ACHN (cell line): ENCODE results near the gene HEYL.
A peak's percentile ranks its signal among the peaks of the same experiment; 100 is the strongest.
"Not testable (repeated sequence)": the region's sequence is repeated elsewhere in the genome, so short reads cannot be mapped to it uniquely, and the experiment has no call there.

Source experiments
- DNase-seq: peaks from one replicate; pipeline ENCODE4 v3.0.0-alpha.2; 2015
- in situ Hi-C: cut with HindIII; loops from 2 replicates; pipeline ENCODE4 v1.10.0; 2017; ENCODE audit warnings: low sequenced_read_pairs, low pct_ligation_motif_present, low pct_unique_long_range_greater_than_20kb

The HEYL gene

DNA sequence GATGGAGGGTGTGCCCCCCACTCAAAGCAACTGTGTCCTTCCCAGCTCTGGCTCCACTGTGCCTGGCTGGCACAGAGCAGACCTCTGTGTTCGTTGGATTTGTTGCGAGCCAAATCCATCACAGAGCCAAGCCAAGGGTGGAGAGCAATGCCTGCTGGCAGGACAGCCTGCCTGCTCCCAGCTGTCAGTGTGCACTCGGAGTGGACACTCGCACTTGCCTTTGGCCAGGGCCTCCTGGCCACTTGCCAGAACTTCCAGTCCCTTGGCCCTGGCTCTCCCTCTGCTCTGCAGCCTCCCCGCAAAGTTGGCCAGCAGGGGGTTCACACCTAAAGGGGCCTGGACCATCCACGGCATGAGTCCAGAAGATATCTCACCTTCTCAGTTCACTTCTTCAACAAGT, 16.4 kb downstream of the HEYL start:
- in situ Hi-C loops: no loop called here
- DNase-seq: no peak

DNA sequence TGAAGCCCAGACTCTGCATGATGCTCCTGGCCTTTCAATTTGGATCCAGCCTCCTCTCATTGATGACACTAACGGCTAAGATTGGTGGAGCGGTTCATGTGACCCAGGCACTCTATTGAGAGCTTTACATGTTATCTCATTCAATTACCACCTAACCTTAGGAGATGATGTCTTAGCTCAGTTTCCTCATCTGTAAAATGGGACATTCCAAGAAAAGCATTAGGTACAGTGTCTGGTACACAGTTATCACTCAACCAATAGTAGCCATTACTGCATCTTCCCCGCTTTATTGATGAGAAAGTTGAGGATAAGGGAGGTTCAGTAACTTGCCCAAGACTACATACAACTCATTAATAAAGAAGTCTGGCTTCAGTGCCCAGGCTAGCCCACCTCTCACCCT, 17.0 kb downstream of the HEYL start:
- in situ Hi-C loops: no loop called here
- DNase-seq: no peak

GRCh38 chr1:39620659-39621165, 18.7 kb downstream of the HEYL start:
- in situ Hi-C loops: no loop called here
- DNase-seq: no peak

DNA sequence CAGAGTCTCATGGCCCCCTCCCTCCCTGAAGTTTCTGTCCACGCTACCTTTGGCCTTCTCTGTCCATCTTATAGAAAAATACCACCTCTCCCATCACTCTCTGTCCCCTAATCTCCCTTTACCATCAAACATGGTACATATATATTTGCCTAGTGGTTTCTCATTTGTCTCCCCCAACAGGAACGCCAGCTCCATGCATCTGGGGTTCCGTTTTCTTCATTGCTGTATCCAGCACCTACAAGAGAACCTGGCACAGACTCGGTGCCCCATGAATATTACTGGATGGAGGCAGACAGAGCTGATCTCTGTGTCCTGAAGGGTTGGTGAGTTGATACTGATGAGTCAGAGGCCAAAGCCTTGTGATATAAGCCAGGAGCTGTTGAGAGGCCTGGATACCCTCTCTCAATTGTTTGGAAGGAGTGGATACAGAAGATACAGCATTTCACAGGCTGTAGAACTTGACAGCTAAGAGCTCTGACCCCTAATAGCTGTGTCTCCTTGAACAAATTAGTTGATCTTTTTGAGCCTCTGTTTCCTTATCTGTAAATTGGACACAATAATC, 21.9 kb downstream of the HEYL start:
- no peak for DNase-seq
- in situ Hi-C loops: no loop called here

- in situ Hi-C loops: no loop called here
- DNase-seq: no peak
These were observed 24.3 kb downstream of the HEYL start for GRCh38 chr1:39615086-39615673.

GRCh38 chr1:39614488-39614887, 25.0 kb downstream of the HEYL start:
- in situ Hi-C loops: no loop called here
- DNase-seq: no peak

GRCh38 chr1:39613250-39613649, 26.2 kb downstream of the HEYL start:
- in situ Hi-C loops: no loop called here
- no peak for DNase-seq

- peak; percentile 39 for DNase-seq
- in situ Hi-C loops: no loop called here
These were observed 29.7 kb downstream of the HEYL start for GRCh38 chr1:39609618-39610331.

- in situ Hi-C loops: no loop called here
- DNase-seq: no peak
These were observed 30.5 kb downstream of the HEYL start for GRCh38 chr1:39608921-39609320.

- DNase-seq, in situ Hi-C loops: not testable (repeated sequence)
These were observed 35.8 kb downstream of the HEYL start for GRCh38 chr1:39603677-39604076.

DNA sequence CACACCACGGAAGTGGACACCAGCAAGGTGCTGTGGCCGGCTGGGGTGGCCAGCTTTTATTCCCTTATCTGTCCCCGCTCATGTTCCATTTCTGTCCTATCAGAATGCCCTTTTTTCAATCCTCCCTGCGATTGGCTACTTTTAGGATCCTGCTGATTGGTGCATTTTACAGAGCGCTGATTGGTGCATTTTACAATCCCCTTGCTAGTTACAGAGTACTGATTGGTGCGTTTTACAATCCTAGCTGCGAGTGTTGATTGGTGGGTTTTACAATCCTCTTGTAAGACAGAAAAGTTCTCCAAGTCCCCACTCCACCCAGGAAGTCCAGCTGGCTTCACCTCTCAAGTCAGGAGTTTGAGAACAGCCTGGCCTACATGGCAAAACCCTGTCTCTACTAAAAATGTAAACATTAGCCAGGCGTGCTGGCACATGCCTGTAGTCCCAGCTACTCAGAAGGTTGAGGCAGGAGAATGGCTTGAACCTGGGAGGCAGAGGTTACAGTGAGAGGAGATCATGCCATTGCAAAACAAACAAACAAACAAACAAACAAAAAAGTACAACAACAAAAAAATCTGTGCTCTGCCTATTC, 37.7 kb downstream of the HEYL start:
- in situ Hi-C loops: not testable (repeated sequence)

GRCh38 chr1:39596163-39596562, 43.3 kb downstream of the HEYL start:
- in situ Hi-C loops: no loop called here
- no peak for DNase-seq

More for the DNA sequence above, 37.7 kb downstream of the HEYL start:
- not testable (repeated sequence) for DNase-seq

DNA sequence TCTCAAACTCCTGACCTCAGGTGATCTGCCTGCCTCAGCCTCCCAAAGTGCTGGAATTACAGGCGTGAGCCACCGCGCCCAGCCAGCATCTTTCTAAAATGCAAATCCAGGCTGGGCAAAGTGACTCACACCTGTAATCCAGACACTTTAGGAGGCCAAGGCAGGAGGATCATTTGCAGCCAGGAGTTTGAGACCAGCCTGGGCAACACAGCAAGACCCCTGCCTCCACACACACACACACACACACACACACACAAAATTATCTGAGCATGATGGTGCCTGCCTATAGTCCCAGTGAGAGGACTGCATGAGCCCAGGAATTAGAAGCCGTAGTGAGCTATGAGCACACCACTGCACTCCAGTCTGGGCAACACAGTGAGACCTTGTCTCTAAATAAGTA, 46.1 kb downstream of the HEYL start:
- in situ Hi-C loops: no loop called here
- DNase-seq: no peak

GRCh38 chr1:39592069-39592468, 47.4 kb downstream of the HEYL start:
- DNase-seq: no peak

DNA sequence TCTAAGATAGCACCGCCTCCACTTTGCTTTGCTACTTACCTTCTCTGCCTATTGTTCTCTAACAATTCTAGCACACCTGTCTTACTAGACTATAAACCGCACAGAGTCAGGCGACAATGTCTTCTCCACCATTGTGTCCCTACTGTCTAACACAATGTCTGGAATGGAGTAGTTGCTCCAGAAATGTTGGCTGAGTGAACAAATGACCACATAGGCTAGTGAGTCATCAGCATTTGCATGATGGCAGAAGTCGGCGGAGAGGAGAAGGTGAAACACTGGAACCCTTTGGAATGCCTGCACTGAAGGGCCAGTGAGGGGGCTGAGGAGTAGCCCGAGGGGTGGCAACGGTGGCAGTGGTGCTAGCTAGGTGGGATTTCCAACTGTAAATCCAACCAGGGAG, 48.9 kb downstream of the HEYL start:
- in situ Hi-C loops: no loop called here
- DNase-seq: no peak

More at GRCh38 chr1:39592069-39592468, 47.4 kb downstream of the HEYL start:
- in situ Hi-C loops: no loop called here

- in situ Hi-C loops: no loop called here
- no peak for DNase-seq
These were observed 53.5 kb downstream of the HEYL start for GRCh38 chr1:39585933-39586332.

DNA sequence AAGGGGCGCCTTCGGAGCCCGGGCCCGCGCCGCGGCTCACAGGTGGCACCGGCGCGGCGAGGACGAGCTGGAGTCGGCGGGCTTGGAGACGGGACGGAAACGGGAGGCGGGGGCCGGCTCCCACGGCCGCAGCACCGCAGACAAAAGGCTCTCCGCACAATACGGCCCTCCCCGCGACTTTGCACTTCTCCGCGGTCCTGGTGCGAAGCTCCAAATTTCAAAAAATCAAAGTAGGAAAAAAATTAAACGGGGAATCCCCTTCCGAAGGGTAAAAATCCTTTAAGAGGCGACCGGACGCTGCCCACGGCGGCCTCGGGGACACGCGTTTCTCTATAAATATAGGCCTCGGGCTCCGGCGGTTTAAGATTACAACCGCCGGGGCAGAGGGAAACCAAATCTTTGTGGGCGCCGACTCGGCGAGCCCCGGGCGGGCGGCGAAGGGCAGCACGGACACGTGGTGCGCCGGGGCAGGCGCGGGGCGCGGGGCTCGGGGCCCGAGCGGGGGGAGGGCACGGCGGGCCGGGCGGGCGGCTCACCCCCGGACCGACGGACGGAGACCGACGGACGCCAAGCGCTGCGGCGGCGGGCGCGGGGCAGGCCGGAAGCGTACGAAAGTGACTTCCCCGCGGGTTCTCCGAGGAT, 63.3 kb downstream of the HEYL start:
- DNase-seq: peak; percentile 22
- in situ Hi-C loops: no loop called here

DNA sequence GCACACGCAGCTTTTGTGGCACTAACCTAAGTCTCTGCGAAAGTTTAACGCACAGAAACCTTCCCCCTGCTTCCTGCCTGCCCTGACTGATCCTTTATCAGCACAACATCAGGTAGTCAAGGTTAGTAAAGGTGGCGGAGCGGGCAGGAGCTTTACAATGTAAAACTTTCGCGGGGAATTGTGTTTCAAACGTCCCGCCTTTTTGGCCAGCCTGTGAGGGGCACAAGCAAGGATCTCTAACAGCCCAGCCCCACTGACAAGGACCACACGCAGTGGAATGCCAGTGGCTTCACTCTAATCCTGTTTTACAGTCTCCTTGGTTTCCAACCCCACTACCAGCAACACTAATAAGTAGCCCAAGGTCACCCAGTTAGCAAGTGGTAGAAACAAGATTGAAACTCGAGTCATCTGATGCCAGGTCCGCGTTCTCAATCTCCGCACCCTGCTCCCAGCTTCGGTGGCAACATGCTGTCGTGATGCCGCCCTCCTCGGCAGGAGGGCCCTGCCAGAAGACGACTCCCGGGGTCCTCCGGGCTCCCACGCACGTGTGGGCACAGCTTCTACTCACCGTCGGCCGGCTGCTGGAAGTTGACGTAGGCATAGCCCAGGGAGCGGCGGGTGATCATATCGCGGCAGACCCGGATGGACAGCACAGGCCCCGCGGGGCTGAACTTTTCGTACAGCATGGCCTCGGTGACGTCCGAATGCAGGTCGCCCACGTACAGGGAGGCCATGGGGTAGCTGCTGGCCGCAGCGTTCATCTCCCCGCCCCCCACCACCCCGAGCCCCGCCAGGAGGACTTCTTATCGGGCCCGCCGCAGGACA, 64.0 kb downstream of the HEYL start:
- peak; percentile 31 for DNase-seq
- in situ Hi-C loops: no loop called here
